K562 (cell line): ENCODE results near the gene ERP44. TPM values are rescaled to one million over a fixed set of nuclear protein-coding genes. Genes with fewer than 3 reads are reported as not detected.
A peak's percentile ranks its signal among the peaks of the same experiment; 100 is the strongest.

Source experiments
- ATF3 ChIP-seq, 2 experiments: fragments of 450-650 bp in 1 of 2; sonication (generic) in 1 of 2; formaldehyde crosslinking in 1 of 2; IDR thresholded peaks in 1 of 2; conservative IDR thresholded peaks in 1 of 2; 2 replicates each; pipeline versions ENCODE4 v1.6.1 to v1.8.1; 2016 to 2023; ENCODE audit warnings: mild to moderate bottlenecking in 2 of 2, moderate library complexity in 2 of 2, inconsistent platforms in 1 of 2, missing genetic modification reagents in 1 of 2
- BDP1 ChIP-seq: IDR thresholded peaks from 3 replicates; pipeline ENCODE4 v1.6.1; 2011; ENCODE audit not compliant: insufficient read length, insufficient read depth
- FOXM1 ChIP-seq, 2 experiments: fragments of 450-650 bp in 1 of 2; sonication (generic) in 1 of 2; formaldehyde crosslinking in 1 of 2; IDR thresholded peaks; 2 replicates each; pipeline versions ENCODE4 v1.6.1 to v1.9.0; 2017 to 2022; ENCODE audit warnings: low read depth in 2 of 2, mild to moderate bottlenecking in 2 of 2, missing genetic modification reagents in 1 of 2, moderate library complexity in 1 of 2
- HINFP ChIP-seq: fragments of 450-650 bp; conservative IDR thresholded peaks from 2 replicates; pipeline ENCODE4 v1.6.1; 2016; ENCODE audit warnings: missing genetic modification characterization, low read depth, mild to moderate bottlenecking, control low read depth, missing compliant biosample characterization
- HSF4 ChIP-seq: fragments of 250-450 bp; sonication (Bioruptor Pico); IDR thresholded peaks from 2 replicates; pipeline ENCODE4 v2.1.2; 2022; ENCODE audit warnings: mild to moderate bottlenecking, moderate library complexity, borderline replicate concordance
- MECOM ChIP-seq: fragments of 250-450 bp; sonication (Bioruptor Pico); IDR thresholded peaks from 2 replicates; pipeline ENCODE4 v1.8.0; 2022; ENCODE audit warnings: inconsistent platforms
- MYC ChIP-seq, 2 experiments: fragments of 250-450 bp in 1 of 2; sonication (Bioruptor Pico) in 1 of 2; IDR thresholded peaks; 2 replicates each; pipeline versions ENCODE4 v1.5.1 to v1.6.1; 2012 to 2021; ENCODE audit warnings: low read depth in 2 of 2, borderline replicate concordance in 1 of 2, improper control_type of control experiment in 1 of 2, low read length in 1 of 2, mild to moderate bottlenecking in 1 of 2, moderate library complexity in 1 of 2
- SETDB1 ChIP-seq: IDR thresholded peaks from one replicate; pipeline ENCODE4 v1.6.1; 2012; ENCODE audit warnings: low read length, control low read depth, inconsistent platforms
- SIN3B ChIP-seq: fragments of 450-650 bp; IDR thresholded peaks from 2 replicates; pipeline ENCODE4 v1.6.1; 2017; ENCODE audit warnings: low read depth, mild to moderate bottlenecking, moderate library complexity
- SMAD4 ChIP-seq: fragments of 250-450 bp; sonication (Bioruptor Pico); conservative IDR thresholded peaks from 2 replicates; pipeline ENCODE4 v1.8.0; 2021; ENCODE audit warnings: inconsistent platforms, mild to moderate bottlenecking, moderate library complexity
- SMARCE1 ChIP-seq: fragments of 450-650 bp; IDR thresholded peaks from 2 replicates; pipeline ENCODE4 v1.7.1; 2016; ENCODE audit warnings: mild to moderate bottlenecking
- STAT5A ChIP-seq: IDR thresholded peaks from 2 replicates; pipeline ENCODE4 v1.6.1; 2012; ENCODE audit warnings: low read length, inconsistent platforms, borderline replicate concordance
- ZBTB40 ChIP-seq, 2 experiments: fragments of 450-650 bp in 1 of 2; sonication (generic) in 1 of 2; formaldehyde crosslinking in 1 of 2; IDR thresholded peaks; 2 replicates each; pipeline versions ENCODE4 v1.7.1 to v1.9.0; 2016 to 2022; ENCODE audit warnings: inconsistent platforms in 1 of 2, mild to moderate bottlenecking in 1 of 2, missing genetic modification reagents in 1 of 2
- polyA plus RNA-seq, 8 experiments: library from polyadenylated mRNA; depleted of rRNA in 4 of 8; stranded (reverse) in 5 of 8; unstranded in 3 of 8; fragments of >200 nt; fragmentation: Nextera tagmentation in 2 of 8; fragmentation: Illumina TruSeq in 1 of 8; extraction: Ambion mirVana in 2 of 8; extraction: Trizol in 1 of 8; gene quantifications; 2 replicates each; pipeline versions ENCODE4 v1.2.1 to v1.2.3, GENCODE V29; 2011 to 2014; ENCODE audit warnings: inconsistent platforms in 1 of 8, missing spikeins in 1 of 8
- total RNA-seq, 7 experiments: library from RNA; depleted of rRNA in 6 of 7; stranded (reverse); fragments of >200 nt in 6 of 7; fragmentation: Illumina TruSeq in 2 of 7; extraction: Trizol in 2 of 7; gene quantifications; 2 replicates each; pipeline versions ENCODE4 v1.2.1 to v1.2.3, GENCODE V29; 2011 to 2021; ENCODE audit warnings: low replicate concordance in 1 of 7

ERP44 gene
- total and polyA plus RNA-seq, 9 of the 15 experiments (the other 6 are each of a cell fraction or from before 2014, with no cell fraction given) = 9.2 to 23.4 (median 13.6) TPM

- TF ChIP-seq ZBTB40 (IDR thresholded peaks at IDR 0.05) = no peak
- TF ChIP-seq ZBTB40 (CRISPR knock-in tag; IDR thresholded peaks at IDR 0.05) = no peak
- no peak for TF ChIP-seq MECOM (CRISPR knock-in tag)
- TF ChIP-seq SETDB1 = no peak
- TF ChIP-seq SMAD4 (CRISPR knock-in tag) = no peak
- no peak for TF ChIP-seq MYC (IDR thresholded peaks at IDR 0.05; ENCODE audit: low read depth, low read length)
- no peak for TF ChIP-seq MYC (CRISPR knock-in tag; IDR thresholded peaks at IDR 0.05; ENCODE audit: borderline replicate concordance, low read depth)
- no peak for TF ChIP-seq SIN3B
- no peak for TF ChIP-seq BDP1
- TF ChIP-seq HSF4 (CRISPR knock-in tag) = no peak
- TF ChIP-seq HINFP (tag) = no peak
- TF ChIP-seq FOXM1 (IDR thresholded peaks at IDR 0.05; ENCODE audit: low read depth) = peak; percentile 51
- no peak for TF ChIP-seq FOXM1 (CRISPR knock-in tag; IDR thresholded peaks at IDR 0.05; ENCODE audit: low read depth)
- peak; percentile 36; the same call in 1 of the 2 replicates for TF ChIP-seq SMARCE1
- peak; percentile 40; the same call in 1 of the 2 replicates for TF ChIP-seq ATF3 (IDR thresholded peaks at IDR 0.05)
- TF ChIP-seq ATF3 (CRISPR knock-in tag; conservative IDR thresholded peaks at IDR 0.05) = no peak
- TF ChIP-seq STAT5A = peak; percentile 61
Measured at GRCh38 chr9:100088202-100088601, 10.6 kb downstream of the ERP44 start (continued).
